ENCODE data around the gene PLSCR4. TPM values are rescaled to one million over a fixed set of nuclear protein-coding genes. Genes with fewer than 3 reads are reported as not detected.

Gene PLSCR4
- total RNA-seq, 1 donor from 2014 or later, result 1.1 TPM

DNA sequence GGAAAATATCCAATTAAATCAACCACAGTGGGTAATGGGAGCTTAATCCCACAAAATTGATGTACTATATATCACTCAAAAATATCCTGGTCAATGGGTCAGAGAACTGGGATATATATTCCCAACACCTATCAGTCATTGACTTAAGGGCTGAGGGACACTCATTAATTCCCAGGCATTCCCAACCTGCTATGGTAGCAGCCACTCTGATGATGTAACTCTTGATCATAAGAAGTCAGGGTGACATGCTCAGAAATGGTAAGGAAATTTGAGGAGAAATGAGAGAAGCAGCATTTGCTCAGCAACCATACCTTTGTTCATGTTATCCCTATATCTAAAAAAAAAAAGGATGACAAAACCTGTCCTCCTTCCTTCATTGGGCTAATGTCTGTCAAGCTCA lies 86.8 kb downstream of the PLSCR4 start:
- peak overlapping the region; percentile 75 for H3K9ac ChIP-seq (ENCODE audit: low read length)
- peaks cover 20% of the 10 kb centered on the region for H3K4me1 Mint-ChIP-seq (ENCODE audit: low read depth, unreplicated experiment)

GRCh38 chr3:146163584-146163983 lies 87.3 kb downstream of the PLSCR4 start:
- Mint-ChIP-seq H3K4me3 (ENCODE audit: unreplicated experiment) (no peak overlapping the region), H3K9me3 (ENCODE audit: unreplicated experiment) (no peaks in the 10 kb centered on the region), H3K4me1 (ENCODE audit: low read depth, unreplicated experiment) (peaks cover 25% of the 10 kb centered on the region), H3K36me3 (ENCODE audit: low read depth, unreplicated experiment) (no peaks in the 10 kb centered on the region), H3K27me3 (ENCODE audit: low read depth, unreplicated experiment) (no peaks in the 10 kb centered on the region), H3K27ac (ENCODE audit: unreplicated experiment) (no peak overlapping the region)
- H4K20me1 ChIP-seq (ENCODE audit: insufficient read depth, low read length), result peaks cover 15% of the 10 kb centered on the region
- peaks cover 38% of the 10 kb centered on the region for H3K79me2 ChIP-seq (ENCODE audit: insufficient read depth, low read length)
- DNase-seq (ENCODE audit: low read depth) (peak; percentile 97), FAIRE-seq (peak; percentile 99)
- TF ChIP-seq, protein P1, sequence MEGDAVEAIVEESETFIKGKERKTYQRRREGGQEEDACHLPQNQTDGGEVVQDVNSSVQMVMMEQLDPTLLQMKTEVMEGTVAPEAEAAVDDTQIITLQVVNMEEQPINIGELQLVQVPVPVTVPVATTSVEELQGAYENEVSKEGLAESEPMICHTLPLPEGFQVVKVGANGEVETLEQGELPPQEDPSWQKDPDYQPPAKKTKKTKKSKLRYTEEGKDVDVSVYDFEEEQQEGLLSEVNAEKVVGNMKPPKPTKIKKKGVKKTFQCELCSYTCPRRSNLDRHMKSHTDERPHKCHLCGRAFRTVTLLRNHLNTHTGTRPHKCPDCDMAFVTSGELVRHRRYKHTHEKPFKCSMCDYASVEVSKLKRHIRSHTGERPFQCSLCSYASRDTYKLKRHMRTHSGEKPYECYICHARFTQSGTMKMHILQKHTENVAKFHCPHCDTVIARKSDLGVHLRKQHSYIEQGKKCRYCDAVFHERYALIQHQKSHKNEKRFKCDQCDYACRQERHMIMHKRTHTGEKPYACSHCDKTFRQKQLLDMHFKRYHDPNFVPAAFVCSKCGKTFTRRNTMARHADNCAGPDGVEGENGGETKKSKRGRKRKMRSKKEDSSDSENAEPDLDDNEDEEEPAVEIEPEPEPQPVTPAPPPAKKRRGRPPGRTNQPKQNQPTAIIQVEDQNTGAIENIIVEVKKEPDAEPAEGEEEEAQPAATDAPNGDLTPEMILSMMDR (IDR thresholded peaks at IDR 0.05; ENCODE audit: insufficient read depth, low read depth, low read length), result peak; percentile 44
- no peak for TF ChIP-seq EZH2 (IDR thresholded peaks at IDR 0.05; ENCODE audit: insufficient read depth, low read length)
- peak overlapping the region; percentile 80 for H3K4me2 ChIP-seq (ENCODE audit: low read length)
- H3K27ac ChIP-seq (ENCODE audit: low read depth, low read length), result peak overlapping the region; percentile 91
- H3K27me3 ChIP-seq (ENCODE audit: insufficient read depth, low read length), result no peaks in the 10 kb centered on the region
- no peak overlapping the region for H2AFZ ChIP-seq (ENCODE audit: low read depth, low read length)
- no peaks in the 10 kb centered on the region for H3K9me3 ChIP-seq (ENCODE audit: insufficient read depth, low read depth, low read length)
- peak overlapping the region; percentile 75 for H3K9ac ChIP-seq (ENCODE audit: low read length)
- H3K36me3 ChIP-seq (ENCODE audit: insufficient read depth, low read length), result no peaks in the 10 kb centered on the region
- H3K4me1 ChIP-seq (ENCODE audit: insufficient read depth, low read length), result peaks cover 52% of the 10 kb centered on the region
- H3K4me3 ChIP-seq (ENCODE audit: insufficient read depth, low read depth, low read length), result no peak overlapping the region

More for the DNA sequence above, 86.8 kb downstream of the PLSCR4 start:
- Histone ChIP-seq H3K27me3 (ENCODE audit: insufficient read depth, low read length) (no peaks in the 10 kb centered on the region), H3K4me2 (ENCODE audit: low read length) (peak overlapping the region; percentile 80), H3K36me3 (ENCODE audit: insufficient read depth, low read length) (no peaks in the 10 kb centered on the region), H2AFZ (ENCODE audit: low read depth, low read length) (no peak overlapping the region), H3K9me3 (ENCODE audit: insufficient read depth, low read depth, low read length) (no peaks in the 10 kb centered on the region), H4K20me1 (ENCODE audit: insufficient read depth, low read length) (peaks cover 10% of the 10 kb centered on the region), H3K27ac (ENCODE audit: low read depth, low read length) (peak overlapping the region; percentile 91), H3K4me3 (ENCODE audit: insufficient read depth, low read depth, low read length) (no peak overlapping the region), H3K4me1 (ENCODE audit: insufficient read depth, low read length) (peaks cover 52% of the 10 kb centered on the region), H3K79me2 (ENCODE audit: insufficient read depth, low read length) (peaks cover 33% of the 10 kb centered on the region)
- Mint-ChIP-seq H3K36me3 (ENCODE audit: low read depth, unreplicated experiment) (no peaks in the 10 kb centered on the region), H3K27ac (ENCODE audit: unreplicated experiment) (no peak overlapping the region), H3K27me3 (ENCODE audit: low read depth, unreplicated experiment) (no peaks in the 10 kb centered on the region), H3K9me3 (ENCODE audit: unreplicated experiment) (no peaks in the 10 kb centered on the region), H3K4me3 (ENCODE audit: unreplicated experiment) (no peak overlapping the region)
- FAIRE-seq (no peak), DNase-seq (ENCODE audit: low read depth) (peak; percentile 53)
- no peak for TF ChIP-seq EZH2 (IDR thresholded peaks at IDR 0.05; ENCODE audit: insufficient read depth, low read length)
- TF ChIP-seq, protein P1 (IDR thresholded peaks at IDR 0.05; ENCODE audit: insufficient read depth, low read depth, low read length), result no peak

GRCh38 chr3:146162561-146162960 lies 88.3 kb downstream of the PLSCR4 start:
- Histone ChIP-seq H2AFZ (ENCODE audit: low read depth, low read length) (no peak overlapping the region), H3K9me3 (ENCODE audit: insufficient read depth, low read depth, low read length) (no peaks in the 10 kb centered on the region), H3K4me3 (ENCODE audit: insufficient read depth, low read depth, low read length) (no peak overlapping the region), H3K27me3 (ENCODE audit: insufficient read depth, low read length) (no peaks in the 10 kb centered on the region), H3K79me2 (ENCODE audit: insufficient read depth, low read length) (peaks cover 48% of the 10 kb centered on the region), H3K4me1 (ENCODE audit: insufficient read depth, low read length) (peaks cover 52% of the 10 kb centered on the region), H3K4me2 (ENCODE audit: low read length) (peak overlapping the region; percentile 94), H3K27ac (ENCODE audit: low read depth, low read length) (peak overlapping the region; percentile 87), H4K20me1 (ENCODE audit: insufficient read depth, low read length) (peaks cover 26% of the 10 kb centered on the region), H3K36me3 (ENCODE audit: insufficient read depth, low read length) (no peaks in the 10 kb centered on the region), H3K9ac (ENCODE audit: low read length) (peak overlapping the region; percentile 93)
- DNase-seq (ENCODE audit: low read depth) (no peak), FAIRE-seq (peak; percentile 26)
- Mint-ChIP-seq H3K27me3 (ENCODE audit: low read depth, unreplicated experiment) (no peaks in the 10 kb centered on the region), H3K36me3 (ENCODE audit: low read depth, unreplicated experiment) (no peaks in the 10 kb centered on the region), H3K27ac (ENCODE audit: unreplicated experiment) (no peak overlapping the region), H3K4me3 (ENCODE audit: unreplicated experiment) (no peak overlapping the region), H3K9me3 (ENCODE audit: unreplicated experiment) (no peaks in the 10 kb centered on the region), H3K4me1 (ENCODE audit: low read depth, unreplicated experiment) (peaks cover 30% of the 10 kb centered on the region)
- no peak for TF ChIP-seq EZH2 (IDR thresholded peaks at IDR 0.05; ENCODE audit: insufficient read depth, low read length)
- TF ChIP-seq, protein P1 (IDR thresholded peaks at IDR 0.05; ENCODE audit: insufficient read depth, low read depth, low read length), result no peak

Measured in astrocyte (in vitro differentiated cells and primary cell).